Peyer's patch (tissue), 4 donors: ENCODE measurements around the gene EEFSEC.

Experiments
- CTCF ChIP-seq, 6 experiments: fragments of 450-650 bp in 4 of 6; fragments of 200-600 bp in 2 of 6; sonication (generic) in 1 of 6; IDR thresholded peaks; one replicate each; pipeline ENCODE4 v1.5.1; 2017 to 2019; ENCODE audit warnings: antibody characterized with exemption in 6 of 6, mild to moderate bottlenecking in 3 of 6, moderate library complexity in 1 of 6
- POLR2A ChIP-seq, 2 donors: fragments of 450-650 bp; IDR thresholded peaks; one replicate each; pipeline ENCODE4 v1.5.1; 2017; ENCODE audit warnings: antibody characterized with exemption in 2 of 2, mild to moderate bottlenecking in 2 of 2, moderate library complexity in 2 of 2

- TF ChIP-seq POLR2A (IDR thresholded peaks at IDR 0.05) (no peak), CTCF (IDR thresholded peaks at IDR 0.05) (no peak)
Observed at GRCh38 chr3:128439226-128439625, 285.9 kb downstream of the EEFSEC start.
